ENCODE measurements around the gene PNKD.

Gene PNKD

DNA sequence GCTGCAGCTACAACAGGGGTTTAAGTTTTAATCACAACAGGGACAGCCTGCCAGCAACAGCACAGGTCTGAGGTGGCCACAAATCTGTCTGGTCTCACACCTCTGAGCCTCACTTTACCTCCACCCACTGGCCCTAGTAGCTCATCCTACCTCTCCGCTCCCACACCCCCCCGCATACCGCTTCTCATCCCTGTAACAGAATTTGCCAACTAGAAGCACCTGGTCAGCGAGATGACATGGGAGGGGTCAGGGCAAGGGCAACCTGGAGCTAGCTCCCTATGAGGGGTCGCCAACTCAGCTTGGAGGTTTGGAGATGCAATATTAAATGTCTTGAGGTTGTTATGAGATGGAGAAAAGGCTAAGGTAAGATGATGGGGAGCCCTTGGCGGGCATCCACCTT lies 93.9 kb downstream of the PNKD start:
- in situ Hi-C loops (cut with MboI; ENCODE audit: low sequenced_read_pairs): no loop called here

DNA sequence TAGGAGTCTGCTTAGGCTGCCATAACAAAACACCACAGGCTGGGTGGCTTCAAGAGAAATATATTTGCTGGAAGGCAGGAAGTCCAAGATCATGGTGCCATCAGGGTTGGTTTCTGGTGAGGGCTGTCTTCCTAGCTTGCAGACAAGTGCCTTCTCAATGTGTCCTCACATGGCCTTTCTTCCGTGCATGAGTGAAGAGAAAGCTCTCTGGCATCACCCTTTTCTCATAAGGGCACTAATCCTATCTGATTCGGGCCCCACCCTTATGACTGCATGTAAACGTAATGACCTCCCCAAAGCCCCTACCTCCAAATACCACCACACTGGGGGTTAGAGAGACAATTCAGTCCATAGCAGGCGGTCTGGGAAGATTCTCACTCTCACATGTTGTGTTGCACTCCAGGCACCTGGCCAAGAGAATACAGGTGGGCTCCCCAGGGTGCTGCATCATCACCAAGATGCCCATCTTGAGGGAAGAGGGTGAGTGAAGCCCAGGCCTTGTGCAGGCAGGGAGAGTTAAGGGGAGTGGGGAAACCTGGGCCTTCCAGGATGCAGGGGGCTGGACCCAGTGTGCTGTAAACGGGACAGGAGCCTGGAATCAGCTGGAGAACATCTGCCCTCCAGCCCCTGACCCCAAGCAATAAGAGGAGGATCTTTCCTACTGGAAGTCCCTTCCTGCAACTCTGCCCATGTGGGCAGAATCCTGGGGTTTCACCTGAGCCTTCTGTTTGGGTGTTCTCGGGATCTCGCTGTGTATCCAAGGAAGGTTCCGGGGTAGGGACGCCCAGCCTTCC lies 96.5 kb downstream of the PNKD start:
- in situ Hi-C loops (cut with MboI; ENCODE audit: low sequenced_read_pairs): no loop called here

DNA sequence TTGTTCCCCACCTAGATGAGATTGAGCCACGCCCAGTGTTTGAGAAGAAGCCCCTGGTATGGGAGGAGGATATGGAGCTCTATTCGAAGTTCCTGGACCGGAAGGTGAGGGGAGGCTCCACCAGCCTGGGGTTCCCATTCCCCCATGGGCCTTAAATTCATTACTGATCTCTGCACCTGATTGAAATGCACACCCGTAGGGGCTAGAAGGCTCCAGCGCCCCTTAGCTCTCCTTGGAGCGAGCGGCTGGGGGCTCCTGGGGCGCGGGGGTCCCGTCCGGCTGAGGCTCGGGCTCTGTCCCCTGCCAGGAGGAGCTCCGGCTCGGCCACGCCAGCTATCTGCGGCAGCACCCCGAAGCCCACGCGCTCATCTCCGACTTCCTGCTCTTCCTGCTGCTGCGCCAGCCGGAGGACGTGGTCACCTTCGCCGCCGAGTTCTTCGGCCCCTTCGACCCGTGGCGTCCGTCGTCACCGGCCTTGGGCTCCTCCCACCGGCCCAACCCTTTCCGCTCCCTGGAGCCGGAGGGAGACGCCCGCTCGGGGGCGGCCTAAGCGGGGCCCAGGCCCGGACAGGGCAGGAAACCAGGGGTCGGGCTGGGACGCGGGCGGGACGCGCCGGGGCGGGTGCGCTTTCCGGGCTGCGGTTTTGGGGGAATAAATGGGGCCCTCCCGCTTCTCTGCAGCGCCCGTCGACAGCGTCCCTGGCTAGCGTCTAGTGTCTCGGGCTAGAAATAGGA lies 97.3 kb downstream of the PNKD start:
- in situ Hi-C loops (cut with MboI; ENCODE audit: low sequenced_read_pairs): no loop called here

DNA sequence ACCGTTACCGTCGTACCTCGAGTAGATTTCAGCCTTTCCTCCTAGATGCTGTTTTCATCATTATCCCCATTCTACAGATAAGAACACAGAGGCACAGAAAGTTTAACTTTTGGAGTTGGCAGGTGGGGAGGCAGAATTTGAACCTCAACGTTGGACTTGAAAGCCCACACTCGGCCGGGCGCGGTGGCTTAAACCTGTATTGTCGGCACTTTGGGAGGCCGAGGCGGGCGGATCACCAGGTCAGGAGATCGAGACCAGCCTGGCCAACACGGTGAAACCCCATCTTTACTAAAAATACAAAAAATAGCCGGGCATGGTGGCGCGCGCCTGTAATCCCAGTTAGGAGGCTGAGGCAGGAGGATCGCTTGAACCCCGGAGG lies 97.8 kb downstream of the PNKD start:
- in situ Hi-C loops (cut with MboI; ENCODE audit: low sequenced_read_pairs): no loop called here

DNA sequence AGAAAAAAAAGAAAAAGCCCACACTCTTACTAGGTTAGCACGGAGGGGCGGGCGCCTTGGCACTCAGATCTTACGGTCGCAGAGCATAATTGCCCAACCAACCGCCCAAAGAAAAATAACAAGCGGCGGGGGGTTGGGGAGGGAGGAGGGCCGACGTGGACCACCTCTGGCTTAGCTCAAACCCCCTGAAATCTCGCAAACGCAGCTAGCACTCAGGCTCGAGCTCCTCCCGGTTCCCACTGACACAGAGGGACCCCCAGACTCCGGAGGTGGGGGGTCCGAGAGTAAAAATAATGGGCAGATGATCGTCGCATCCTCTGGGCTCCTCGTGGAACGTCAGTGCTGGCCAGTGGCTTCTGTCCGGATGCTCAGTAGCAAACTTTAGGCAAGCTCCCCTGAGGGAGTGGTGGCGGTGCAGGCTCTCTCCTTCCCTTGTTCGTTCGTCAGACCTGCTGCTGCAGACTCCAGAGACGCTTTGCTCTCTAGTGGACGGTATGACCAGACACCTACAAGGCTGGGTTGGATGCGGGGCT lies 98.4 kb downstream of the PNKD start:
- in situ Hi-C loops (cut with MboI; ENCODE audit: low sequenced_read_pairs): no loop called here

DNA sequence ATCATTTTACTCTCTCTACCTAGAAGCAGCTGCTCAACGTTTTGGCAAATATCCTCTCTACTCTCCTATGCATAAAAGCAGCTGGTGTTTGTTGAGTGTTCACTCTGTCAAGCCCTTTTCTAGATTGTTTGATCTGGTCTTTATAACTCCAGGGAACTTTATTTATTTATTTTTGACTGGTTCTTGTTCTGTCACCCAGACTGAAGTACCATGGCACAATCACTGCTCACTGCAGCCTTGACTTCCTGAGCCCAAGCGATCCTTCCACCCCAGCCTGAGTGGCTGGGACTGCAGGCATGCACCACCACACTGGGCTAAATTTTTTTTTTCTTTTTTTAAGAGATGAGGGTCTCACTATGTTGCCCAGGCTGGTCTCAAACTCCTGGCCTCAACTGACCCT lies 99.0 kb downstream of the PNKD start:
- in situ Hi-C loops (cut with MboI; ENCODE audit: low sequenced_read_pairs): no loop called here

DNA sequence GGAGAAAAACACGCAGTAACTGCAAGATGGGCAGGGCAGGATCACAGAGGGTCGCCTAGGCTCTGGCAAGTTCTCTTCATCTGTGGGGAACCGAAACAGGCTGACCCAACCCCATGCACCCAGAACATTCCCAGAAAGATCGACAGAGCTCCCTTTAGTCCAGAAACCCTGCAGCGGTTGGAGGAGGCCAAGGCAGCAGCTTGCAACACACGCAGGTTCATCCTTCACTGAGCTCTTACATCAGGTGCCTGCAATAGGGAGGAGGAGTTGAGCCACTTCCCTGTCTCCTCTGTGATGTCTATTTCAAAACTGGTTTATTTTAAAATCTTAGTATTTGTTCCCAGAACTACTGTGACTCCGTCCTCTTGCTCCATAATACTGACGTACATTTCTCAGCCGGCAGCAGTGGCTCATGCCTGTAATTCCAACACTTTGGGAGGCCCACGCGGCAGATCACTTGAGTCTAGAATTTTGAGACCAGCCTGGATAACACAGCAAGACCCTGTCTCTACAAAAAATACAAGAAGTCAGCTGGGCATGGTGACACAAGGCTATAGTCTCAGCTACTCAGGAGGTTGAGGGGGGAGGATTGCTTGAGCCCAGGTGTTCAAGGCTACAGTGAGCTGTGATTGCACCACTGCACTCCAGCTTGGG lies 100.2 kb downstream of the PNKD start:
- in situ Hi-C loops (cut with MboI; ENCODE audit: low sequenced_read_pairs): no loop called here

DNA sequence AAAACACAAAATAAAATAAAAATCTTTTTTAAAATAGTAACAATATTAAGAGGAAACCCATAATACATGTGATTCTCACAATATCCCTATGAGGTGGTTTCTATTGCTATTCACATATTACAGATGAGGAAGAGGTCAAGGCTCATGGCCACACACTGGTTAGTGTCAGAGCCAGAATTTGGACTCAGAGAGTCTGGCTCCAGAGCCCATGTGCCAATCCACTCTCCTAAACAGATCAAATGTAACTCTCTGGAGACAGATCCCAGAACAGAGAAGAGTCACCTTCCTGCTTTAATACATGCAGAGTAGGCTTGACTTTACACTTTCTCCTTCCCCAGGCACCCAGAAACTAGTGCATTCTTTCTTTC lies 101.6 kb downstream of the PNKD start:
- in situ Hi-C loops (cut with MboI; ENCODE audit: low sequenced_read_pairs): no loop called here

DNA sequence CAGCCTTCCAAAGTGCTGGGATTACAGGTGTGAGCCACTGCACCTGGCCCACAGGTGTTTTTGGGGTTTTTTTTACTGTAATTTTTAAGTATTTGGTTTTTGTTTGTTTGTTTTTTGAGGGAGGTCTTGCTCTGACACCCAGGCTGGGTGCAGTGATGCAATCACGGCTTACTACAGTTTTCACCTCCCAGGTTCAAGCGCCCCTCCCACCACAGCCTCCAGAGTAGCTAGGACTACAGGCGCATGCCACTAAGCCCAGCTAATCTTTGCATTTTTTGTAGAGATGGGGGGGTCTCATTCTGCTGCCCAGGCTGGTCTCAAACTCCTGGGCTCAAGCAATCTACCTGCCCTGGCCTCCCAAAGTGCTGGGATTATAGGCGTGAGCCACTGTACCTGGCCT lies 104.5 kb downstream of the PNKD start:
- in situ Hi-C loops (cut with MboI; ENCODE audit: low sequenced_read_pairs): no loop called here

DNA sequence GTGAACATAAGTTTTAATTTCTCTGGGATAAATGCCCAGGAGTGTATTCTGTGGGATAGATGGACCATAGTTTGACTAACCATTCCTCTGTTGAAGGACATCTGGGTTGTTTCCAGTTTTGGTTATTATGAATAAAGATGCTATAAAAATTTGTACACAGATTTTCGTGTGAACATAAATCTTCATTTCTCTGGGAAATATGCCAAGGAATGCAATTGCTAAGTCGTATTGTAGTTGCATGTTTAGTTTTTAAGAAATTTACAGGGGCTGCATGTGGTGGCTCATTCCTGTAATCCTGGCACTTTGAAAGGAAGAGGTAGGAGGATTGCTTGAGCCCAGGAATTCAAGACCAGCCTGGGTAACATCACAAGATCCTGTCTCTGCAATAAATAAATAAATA lies 104.9 kb downstream of the PNKD start:
- in situ Hi-C loops (cut with MboI; ENCODE audit: low sequenced_read_pairs): no loop called here

DNA sequence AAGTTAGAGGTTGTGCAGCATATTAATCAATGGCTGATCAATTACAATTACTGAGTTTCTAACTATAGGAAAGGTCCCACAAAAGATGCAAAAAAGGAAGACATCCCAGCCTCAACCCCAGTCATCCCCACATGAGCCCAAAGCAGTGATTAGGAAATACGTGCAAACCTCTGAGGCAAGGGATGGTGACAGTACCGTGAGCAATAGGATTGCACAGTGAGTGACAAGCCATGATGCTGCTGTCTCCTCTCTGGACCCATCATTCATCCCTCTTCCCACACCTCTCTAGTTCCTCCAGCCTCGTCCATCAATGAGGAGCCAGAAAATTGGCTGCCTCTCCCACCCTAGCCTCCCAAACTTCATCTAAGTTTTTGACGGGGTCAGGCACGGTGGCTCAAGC lies 107.7 kb downstream of the PNKD start:
- in situ Hi-C loops (cut with MboI; ENCODE audit: low sequenced_read_pairs): no loop called here

DNA sequence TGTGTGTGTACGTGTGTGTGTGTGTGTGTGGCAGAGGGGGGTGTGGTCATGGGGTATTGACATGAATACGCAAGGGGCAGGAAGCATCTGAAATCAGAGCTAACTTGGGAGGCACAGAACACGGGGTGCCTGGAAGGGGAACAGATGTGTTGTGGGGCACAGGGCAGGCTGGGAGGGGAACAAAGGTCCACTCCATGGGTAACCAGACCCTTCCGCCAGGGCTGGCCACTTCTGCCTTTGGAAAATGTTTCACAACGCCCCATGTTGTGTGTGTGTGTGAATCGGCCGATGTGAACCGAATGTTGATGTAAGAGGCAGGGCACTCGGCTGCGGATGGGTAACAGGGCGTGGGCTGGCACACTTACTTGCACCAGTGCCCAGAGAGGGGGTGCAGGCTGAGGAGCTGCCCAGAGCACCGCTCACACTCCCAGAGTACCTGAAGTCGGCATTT lies 111.6 kb downstream of the PNKD start, which contains the start of gene SLC11A1:
Gene SLC11A1, plus strand, starts transcription at position 358 of the 451 bp plus-strand sequence. CDS start 96 bp downstream, outside the sequence.
- in situ Hi-C loops (cut with MboI; ENCODE audit: low sequenced_read_pairs): no loop called here

DNA sequence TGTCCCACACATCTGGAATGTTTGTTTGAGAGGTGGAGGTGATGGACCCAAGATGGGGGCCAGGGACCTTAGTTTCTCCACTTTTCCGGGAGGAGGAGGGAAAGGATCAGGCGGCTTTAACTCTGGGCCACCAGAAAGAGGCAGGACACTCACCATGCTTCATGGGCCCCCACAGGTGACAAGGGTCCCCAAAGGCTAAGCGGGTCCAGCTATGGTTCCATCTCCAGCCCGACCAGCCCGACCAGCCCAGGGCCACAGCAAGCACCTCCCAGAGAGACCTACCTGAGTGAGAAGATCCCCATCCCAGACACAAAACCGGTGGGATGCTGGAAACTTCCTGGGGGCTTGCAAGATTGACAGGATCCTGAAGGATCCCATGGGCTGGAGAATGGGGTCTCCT lies 112.5 kb downstream of the PNKD start:
- in situ Hi-C loops (cut with MboI; ENCODE audit: low sequenced_read_pairs): no loop called here

DNA sequence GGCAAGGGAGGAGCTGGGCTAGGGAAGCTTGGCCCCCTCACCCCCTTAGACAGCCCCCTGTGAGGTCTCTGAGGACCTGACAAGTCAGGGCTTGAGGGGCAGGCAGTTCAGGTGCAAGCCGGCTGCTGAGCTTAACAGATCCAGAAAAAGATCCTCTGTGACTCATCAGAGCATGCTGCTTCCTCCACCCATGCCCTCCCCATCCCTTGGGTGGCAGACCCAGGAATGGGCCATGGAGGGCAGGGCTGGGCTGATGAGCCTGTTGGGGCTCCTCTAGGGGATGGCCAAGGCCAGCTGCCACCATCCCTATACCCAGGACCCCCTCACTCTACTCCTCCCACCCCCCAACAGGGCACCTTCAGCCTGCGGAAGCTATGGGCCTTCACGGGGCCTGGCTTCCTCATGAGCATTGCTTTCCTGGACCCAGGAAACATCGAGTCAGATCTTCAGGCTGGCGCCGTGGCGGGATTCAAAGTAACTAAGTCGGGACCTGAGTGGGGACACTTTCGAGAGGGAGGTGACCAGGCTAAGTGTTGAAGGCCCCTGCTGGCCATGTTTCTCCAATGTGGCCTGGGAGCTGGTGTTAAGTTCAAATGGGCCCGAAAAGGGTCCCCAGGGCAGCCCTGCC lies 113.7 kb downstream of the PNKD start:
- in situ Hi-C loops (cut with MboI; ENCODE audit: low sequenced_read_pairs): no loop called here

DNA sequence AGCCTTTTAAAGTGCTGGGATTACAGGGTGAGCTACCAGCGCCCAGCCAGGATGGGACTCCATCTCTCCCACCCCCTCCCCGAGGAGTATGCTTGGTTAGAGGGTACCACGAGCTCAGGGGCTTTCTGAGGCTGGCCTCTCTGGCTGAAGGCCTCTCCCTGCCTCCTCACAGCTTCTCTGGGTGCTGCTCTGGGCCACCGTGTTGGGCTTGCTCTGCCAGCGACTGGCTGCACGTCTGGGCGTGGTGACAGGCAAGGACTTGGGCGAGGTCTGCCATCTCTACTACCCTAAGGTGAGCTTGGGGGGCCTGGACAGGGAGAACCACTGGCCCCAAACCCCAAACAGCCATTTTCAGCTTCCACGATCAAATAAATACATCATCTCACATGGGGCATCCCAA lies 114.7 kb downstream of the PNKD start:
- in situ Hi-C loops (cut with MboI; ENCODE audit: low sequenced_read_pairs): no loop called here

DNA sequence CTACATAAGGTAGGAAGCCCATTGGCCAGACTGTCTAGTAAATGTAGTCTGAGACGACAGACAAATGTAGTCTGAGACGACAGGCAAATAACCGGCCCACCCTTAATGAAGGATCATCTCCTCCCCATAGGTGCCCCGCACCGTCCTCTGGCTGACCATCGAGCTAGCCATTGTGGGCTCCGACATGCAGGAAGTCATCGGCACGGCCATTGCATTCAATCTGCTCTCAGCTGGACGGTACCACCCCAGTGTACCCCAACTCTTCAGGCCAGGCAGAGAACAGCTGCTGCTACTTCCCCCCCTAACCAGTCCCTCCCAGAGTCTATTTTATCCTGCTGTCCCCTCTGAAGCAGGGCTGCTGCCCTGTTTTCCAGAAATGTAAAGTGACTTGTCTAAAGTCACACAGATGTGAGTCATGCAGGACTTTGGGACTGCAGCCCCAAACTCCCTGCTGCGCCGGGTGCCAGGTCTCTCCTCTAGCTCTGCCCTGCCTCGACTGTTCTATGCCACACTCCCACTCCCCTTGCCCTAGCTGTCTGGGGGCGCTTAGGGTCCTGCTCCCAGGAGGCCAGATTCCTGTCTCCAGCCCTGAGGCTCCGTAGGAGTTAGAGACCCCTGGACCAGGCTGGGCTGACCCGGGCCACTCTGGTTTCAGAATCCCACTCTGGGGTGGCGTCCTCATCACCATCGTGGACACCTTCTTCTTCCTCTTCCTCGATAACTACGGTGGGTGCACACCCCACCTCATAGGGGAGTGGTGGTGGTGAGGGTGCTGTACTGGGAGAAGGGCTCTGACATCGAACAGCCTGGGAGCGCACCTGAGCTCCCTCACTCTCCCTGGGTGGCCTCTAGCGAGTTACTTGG lies 116.4 kb downstream of the PNKD start:
- in situ Hi-C loops (cut with MboI; ENCODE audit: low sequenced_read_pairs): no loop called here

DNA sequence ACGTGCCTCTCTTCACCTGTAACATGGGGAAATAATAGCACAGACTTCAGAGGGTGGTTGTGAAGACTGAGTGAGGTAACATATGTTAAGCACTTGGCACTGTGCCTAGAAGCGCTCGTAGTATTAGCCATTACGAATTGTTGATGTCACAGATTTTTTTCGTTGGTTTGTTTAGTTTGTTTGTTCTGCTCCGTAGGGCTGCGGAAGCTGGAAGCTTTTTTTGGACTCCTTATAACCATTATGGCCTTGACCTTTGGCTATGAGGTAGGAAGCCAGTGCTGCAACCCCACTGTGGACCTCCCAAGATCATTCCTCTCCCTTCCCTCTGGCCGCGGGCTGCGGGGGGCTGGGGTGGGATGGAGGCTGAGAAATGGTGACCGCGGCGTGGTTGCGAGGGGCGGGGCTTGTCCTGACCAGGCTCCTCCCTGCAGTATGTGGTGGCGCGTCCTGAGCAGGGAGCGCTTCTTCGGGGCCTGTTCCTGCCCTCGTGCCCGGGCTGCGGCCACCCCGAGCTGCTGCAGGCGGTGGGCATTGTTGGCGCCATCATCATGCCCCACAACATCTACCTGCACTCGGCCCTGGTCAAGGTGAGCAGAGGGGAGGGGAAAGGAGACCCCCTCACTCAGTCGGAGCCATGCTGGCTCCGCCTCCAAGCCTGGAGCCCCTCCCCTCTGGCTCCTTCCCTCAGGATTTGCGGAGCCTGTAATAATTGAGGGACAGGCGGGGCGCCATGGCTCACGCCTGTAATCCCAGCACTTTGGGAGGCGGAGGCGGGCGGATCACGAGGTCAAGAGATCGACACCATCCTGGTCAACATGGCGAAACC lies 117.3 kb downstream of the PNKD start:
- in situ Hi-C loops (cut with MboI; ENCODE audit: low sequenced_read_pairs): no loop called here

DNA sequence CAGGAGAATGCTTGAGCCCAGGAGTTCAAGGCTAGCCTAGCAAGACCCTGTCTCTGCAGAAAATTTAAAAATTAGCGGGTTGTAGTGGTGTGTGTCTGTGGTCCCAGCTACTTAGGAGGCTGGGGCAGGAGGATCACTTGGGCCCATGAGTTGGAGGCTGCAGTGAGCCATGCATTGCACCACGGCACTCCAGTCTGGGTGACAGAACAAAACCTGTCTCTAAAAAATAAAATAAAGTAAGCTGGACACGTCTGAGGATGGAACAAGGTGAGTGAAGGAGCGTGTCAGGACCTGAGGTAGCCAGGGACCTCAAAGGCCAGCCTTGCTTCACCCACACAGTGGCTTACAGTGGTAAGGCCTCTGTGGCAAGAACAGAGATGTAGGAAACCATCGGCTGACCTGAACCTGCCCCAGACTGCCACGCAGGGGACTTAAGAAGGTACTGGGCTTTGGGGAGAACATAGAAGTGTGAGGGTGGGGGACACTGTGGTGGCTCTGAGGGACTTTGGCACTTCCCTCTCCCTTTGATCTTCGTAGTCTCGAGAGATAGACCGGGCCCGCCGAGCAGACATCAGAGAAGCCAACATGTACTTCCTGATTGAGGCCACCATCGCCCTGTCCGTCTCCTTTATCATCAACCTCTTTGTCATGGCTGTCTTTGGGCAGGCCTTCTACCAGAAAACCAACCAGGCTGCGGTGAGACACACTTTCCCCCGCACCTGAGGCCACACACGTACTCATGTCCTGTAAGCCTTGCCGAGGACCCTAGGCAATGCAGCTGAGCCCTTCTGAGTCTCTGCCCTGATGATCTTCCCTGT lies 119.2 kb downstream of the PNKD start:
- in situ Hi-C loops (cut with MboI; ENCODE audit: low sequenced_read_pairs): loop anchor here (10.0 kb wide), 1 partner anchor 85 kb away; no protein-coding TSS in a partner anchor

Measured in HL-60/S4 treated with retinoic acid at 250 ng/mL for 4 days and 3 days (cell line).